Neutrophil (primary cell): ENCODE measurements around the gene KRT31.

ENCODE experiments used
- H3K27ac ChIP-seq: fragments of 200-600 bp; sonication (generic); 2 replicates; pipeline ENCODE4 v1.5.1; 2016; ENCODE audit warnings: mild to moderate bottlenecking, moderate library complexity
- H3K27me3 ChIP-seq: fragments of 200-600 bp; sonication (generic); 2 replicates; pipeline ENCODE4 v1.6.0; 2016; ENCODE audit warnings: mild to moderate bottlenecking
- H3K36me3 ChIP-seq: fragments of 200-600 bp; sonication (generic); 2 replicates; pipeline ENCODE4 v1.5.1; 2017
- H3K4me1 ChIP-seq, 2 experiments: fragments of 200-600 bp in 1 of 2; sonication (generic) in 1 of 2; 1 replicate in 1 of 2; 2 replicates in 1 of 2; pipeline versions ENCODE4 v1.5.1 to v1.6.1; 2013 to 2016; ENCODE audit warnings: low read depth in 1 of 2, low read length in 1 of 2, mild to moderate bottlenecking in 1 of 2, moderate library complexity in 1 of 2; ENCODE audit not compliant: control insufficient read depth in 1 of 2, insufficient read depth in 1 of 2
- H3K4me3 ChIP-seq, 2 experiments: fragments of 200-600 bp in 1 of 2; sonication (generic) in 1 of 2; 1 replicate in 1 of 2; 2 replicates in 1 of 2; pipeline ENCODE4 v1.5.1; 2013 to 2016; ENCODE audit warnings: low read depth in 1 of 2, low read length in 1 of 2, mild to moderate bottlenecking in 1 of 2, moderate library complexity in 1 of 2
- H3K9me3 ChIP-seq: fragments of 200-600 bp; sonication (generic); 2 replicates; pipeline ENCODE4 v1.5.1; 2016
- TF ChIP-seq, protein P1 (sequence below): fragments of 200-600 bp; sonication (generic); IDR thresholded peaks from 2 replicates; pipeline ENCODE4 v1.5.1; 2016; ENCODE audit warnings: antibody characterized with exemption

Gene KRT31

DNA sequence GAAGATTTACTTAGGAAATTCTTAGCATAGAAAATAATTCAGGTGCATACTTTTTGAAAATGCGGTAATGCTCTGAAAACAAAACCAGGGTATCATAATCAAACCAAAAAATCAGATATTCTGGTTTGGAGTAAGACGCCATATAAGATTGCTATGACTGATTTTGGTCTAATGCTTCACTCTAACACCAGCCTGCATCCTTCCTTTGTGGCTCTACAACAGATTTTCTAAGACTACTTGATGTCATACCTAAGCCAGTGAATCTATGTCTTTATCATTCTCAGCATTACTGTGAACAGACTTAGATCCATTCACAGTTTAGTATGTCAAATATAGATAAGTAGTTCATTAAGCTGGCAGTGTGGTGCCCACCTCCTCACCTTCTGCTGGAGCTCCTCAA, 28.4 kb downstream of the KRT31 start:
- Histone ChIP-seq H3K27me3 (peaks cover 65% of the 10 kb centered on the region), H3K4me3 (no peak overlapping the region), H3K36me3 (no peaks in the 10 kb centered on the region), H3K4me1 (no peaks in the 10 kb centered on the region), H3K27ac (no peak overlapping the region), H3K9me3 (no peaks in the 10 kb centered on the region)
- TF ChIP-seq, protein P1, sequence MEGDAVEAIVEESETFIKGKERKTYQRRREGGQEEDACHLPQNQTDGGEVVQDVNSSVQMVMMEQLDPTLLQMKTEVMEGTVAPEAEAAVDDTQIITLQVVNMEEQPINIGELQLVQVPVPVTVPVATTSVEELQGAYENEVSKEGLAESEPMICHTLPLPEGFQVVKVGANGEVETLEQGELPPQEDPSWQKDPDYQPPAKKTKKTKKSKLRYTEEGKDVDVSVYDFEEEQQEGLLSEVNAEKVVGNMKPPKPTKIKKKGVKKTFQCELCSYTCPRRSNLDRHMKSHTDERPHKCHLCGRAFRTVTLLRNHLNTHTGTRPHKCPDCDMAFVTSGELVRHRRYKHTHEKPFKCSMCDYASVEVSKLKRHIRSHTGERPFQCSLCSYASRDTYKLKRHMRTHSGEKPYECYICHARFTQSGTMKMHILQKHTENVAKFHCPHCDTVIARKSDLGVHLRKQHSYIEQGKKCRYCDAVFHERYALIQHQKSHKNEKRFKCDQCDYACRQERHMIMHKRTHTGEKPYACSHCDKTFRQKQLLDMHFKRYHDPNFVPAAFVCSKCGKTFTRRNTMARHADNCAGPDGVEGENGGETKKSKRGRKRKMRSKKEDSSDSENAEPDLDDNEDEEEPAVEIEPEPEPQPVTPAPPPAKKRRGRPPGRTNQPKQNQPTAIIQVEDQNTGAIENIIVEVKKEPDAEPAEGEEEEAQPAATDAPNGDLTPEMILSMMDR: no peak

DNA sequence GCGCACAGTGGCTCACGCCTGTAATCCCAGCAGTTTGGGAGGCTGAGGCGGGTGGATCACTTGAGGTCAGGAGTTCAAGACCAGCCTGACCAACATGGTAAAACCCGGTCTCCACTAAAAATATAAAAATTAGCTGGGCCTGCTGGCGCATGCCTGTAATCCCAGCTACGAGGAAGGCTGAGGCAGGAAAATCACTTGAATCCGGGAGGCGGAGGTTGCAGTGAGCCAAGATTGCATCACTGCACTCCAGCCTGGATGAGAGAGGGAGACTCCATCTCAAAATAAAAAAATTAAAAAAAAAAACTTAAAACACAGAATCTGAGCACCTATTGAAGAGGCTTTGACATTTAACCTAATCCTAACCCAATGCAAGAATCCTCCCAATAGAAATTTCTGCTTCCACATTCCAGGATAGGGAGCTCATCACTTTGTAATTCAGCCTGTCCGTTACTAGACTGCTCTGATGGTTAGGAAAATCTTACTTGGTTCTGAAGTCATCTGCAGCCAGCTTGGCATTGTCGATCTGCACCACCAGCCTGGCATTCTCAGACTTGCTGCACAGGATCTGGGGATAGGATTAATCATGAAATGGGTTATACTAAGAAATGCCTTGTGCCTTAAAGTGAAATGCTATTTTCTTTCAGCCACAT, 29.9 kb downstream of the KRT31 start:
- Histone ChIP-seq H3K9me3 (no peaks in the 10 kb centered on the region), H3K27me3 (peaks cover 56% of the 10 kb centered on the region), H3K4me3 (no peak overlapping the region), H3K4me1 (no peaks in the 10 kb centered on the region), H3K27ac (no peak overlapping the region), H3K36me3 (no peaks in the 10 kb centered on the region)
- TF ChIP-seq, protein P1: no peak

DNA sequence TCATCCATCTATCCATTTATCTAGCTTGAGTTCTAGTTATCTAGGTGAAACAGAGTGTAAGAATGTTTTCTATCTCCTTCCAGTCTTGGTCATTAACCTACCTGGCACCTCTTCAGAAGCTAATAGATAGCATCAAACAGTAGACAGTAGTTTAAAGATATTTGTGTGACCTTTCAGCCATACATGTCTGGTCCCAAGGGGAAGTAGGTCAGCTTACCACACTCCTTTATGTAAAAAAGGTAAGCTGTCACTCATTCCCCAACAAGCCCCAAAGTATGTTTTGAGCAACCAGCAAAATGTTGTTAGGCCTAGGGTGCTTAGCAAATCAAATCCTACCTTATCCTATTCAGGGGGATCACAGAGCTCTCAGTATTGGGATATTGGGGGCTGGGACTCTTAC, 31.3 kb downstream of the KRT31 start:
- no peak overlapping the region for H3K4me3 ChIP-seq
- H3K27ac ChIP-seq: no peak overlapping the region
- TF ChIP-seq, protein P1: no peak
- peaks cover 41% of the 10 kb centered on the region for H3K27me3 ChIP-seq
- H3K9me3 ChIP-seq: no peaks in the 10 kb centered on the region
- no peaks in the 10 kb centered on the region for H3K36me3 ChIP-seq
- no peaks in the 10 kb centered on the region for H3K4me1 ChIP-seq

GRCh38 chr17:41363881-41364280, 33.5 kb downstream of the KRT31 start:
- TF ChIP-seq, protein P1: no peak
- Histone ChIP-seq H3K36me3 (no peaks in the 10 kb centered on the region), H3K4me3 (no peak overlapping the region), H3K4me1 (no peaks in the 10 kb centered on the region), H3K27me3 (peaks cover 22% of the 10 kb centered on the region), H3K9me3 (no peaks in the 10 kb centered on the region), H3K27ac (no peak overlapping the region)

GRCh38 chr17:41360296-41360995, 37.0 kb downstream of the KRT31 start:
- no peaks in the 10 kb centered on the region for H3K9me3 ChIP-seq
- no peak overlapping the region for H3K4me3 ChIP-seq
- TF ChIP-seq, protein P1: no peak
- H3K4me1 ChIP-seq: no peaks in the 10 kb centered on the region
- no peaks in the 10 kb centered on the region for H3K36me3 ChIP-seq
- H3K27me3 ChIP-seq: peaks cover 19% of the 10 kb centered on the region
- H3K27ac ChIP-seq: no peak overlapping the region
